Coronary artery (tissue), 2 donors: ENCODE data around the gene OVCA2.

ENCODE experiments used
- DNase-seq: peaks from one replicate; pipeline ENCODE4 v3.0.0-alpha.2; 2017; ENCODE audit warnings: low spot score
- H3K27ac ChIP-seq, 2 donors: fragments of 200-600 bp; sonication (generic); one replicate each; pipeline ENCODE4 v1.5.1; 2016 to 2019
- H3K4me3 ChIP-seq: fragments of 200-600 bp; sonication (generic); 2 replicates; pipeline ENCODE4 v1.5.1; 2016; ENCODE audit warnings: mild to moderate bottlenecking, moderate library complexity
- TF ChIP-seq, protein P1 (sequence below): fragments of 200-600 bp; sonication (generic); IDR thresholded peaks from one replicate; pipeline ENCODE4 v1.5.1; 2019; ENCODE audit warnings: antibody characterized with exemption

The OVCA2 gene

DNA sequence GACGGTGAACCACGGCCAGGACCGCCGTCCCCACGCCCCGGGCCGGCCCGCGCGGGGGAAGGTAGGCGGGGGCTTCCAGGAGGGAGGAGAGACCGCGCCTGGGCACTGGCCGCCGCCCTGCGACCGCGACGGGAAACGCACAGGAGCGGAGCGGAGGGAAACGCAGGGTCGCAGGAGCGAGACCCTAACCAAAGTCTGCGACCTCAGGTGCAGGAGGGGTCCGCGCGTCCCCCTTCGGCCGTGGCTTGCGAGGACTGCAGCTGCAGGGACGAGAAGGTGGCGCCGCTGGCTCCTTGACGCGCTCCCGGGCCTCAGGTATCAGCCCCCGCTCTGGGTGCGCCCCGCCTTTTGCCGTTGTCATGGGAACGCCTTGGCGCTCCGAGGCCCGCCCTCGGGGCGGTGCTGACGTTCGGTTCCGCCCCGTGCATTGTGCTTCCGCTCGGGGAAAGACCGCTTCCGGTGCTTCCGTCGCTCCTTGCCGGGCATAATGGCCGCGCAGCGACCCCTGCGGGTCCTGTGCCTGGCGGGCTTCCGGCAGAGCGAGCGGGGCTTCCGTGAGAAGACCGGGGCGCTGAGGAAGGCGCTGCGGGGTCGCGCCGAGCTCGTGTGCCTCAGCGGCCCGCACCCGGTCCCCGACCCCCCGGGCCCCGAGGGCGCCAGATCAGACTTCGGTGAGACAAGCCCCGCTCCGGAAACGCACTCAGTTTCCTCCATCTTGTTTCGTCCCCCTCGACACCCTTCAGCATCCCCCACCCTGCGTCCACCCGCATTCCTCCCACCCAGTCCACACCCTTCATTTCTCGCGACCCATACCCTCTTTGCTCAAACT is at the start of gene OVCA2:
Gene OVCA2 (plus strand): TSS at position 462 of the 829 bp plus-strand sequence. CDS start 26 bp downstream, at position 488.
- H3K4me3 ChIP-seq: peak within 1 kb of the TSS; percentile 87
- TF ChIP-seq, protein P1, sequence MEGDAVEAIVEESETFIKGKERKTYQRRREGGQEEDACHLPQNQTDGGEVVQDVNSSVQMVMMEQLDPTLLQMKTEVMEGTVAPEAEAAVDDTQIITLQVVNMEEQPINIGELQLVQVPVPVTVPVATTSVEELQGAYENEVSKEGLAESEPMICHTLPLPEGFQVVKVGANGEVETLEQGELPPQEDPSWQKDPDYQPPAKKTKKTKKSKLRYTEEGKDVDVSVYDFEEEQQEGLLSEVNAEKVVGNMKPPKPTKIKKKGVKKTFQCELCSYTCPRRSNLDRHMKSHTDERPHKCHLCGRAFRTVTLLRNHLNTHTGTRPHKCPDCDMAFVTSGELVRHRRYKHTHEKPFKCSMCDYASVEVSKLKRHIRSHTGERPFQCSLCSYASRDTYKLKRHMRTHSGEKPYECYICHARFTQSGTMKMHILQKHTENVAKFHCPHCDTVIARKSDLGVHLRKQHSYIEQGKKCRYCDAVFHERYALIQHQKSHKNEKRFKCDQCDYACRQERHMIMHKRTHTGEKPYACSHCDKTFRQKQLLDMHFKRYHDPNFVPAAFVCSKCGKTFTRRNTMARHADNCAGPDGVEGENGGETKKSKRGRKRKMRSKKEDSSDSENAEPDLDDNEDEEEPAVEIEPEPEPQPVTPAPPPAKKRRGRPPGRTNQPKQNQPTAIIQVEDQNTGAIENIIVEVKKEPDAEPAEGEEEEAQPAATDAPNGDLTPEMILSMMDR: peak; percentile 26
- H3K27ac ChIP-seq: peak within 1 kb of the TSS; percentile 83 to 97
- peak; percentile 94 for DNase-seq

DNA sequence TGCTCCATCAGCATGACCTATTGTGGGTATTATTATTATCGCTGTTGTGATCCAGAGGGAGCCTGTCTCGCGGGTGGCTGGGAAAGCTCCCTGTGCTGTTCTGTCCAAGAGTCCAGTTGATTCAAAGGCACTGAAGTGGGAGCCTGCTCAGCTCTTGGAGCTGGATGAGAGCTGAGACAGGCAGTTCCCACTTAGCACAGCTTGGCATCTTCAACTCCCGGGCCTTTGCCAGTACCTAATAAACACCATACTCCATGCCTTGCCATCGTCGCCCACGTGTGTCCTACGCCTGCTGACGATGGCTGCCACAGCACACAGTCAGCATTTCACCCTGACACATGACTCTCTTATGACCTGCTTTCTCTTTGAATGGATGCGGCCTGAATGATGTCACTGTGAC is 49.3 kb upstream of the OVCA2 start:
- DNase-seq: no peak
- TF ChIP-seq, protein P1: no peak
- no peak overlapping the region for H3K27ac ChIP-seq
- H3K4me3 ChIP-seq: no peak overlapping the region

GRCh38 chr17:1994707-1995106 is 47.1 kb upstream of the OVCA2 start:
- no peak overlapping the region for H3K27ac ChIP-seq
- TF ChIP-seq, protein P1: no peak
- DNase-seq: no peak
- H3K4me3 ChIP-seq: no peak overlapping the region

DNA sequence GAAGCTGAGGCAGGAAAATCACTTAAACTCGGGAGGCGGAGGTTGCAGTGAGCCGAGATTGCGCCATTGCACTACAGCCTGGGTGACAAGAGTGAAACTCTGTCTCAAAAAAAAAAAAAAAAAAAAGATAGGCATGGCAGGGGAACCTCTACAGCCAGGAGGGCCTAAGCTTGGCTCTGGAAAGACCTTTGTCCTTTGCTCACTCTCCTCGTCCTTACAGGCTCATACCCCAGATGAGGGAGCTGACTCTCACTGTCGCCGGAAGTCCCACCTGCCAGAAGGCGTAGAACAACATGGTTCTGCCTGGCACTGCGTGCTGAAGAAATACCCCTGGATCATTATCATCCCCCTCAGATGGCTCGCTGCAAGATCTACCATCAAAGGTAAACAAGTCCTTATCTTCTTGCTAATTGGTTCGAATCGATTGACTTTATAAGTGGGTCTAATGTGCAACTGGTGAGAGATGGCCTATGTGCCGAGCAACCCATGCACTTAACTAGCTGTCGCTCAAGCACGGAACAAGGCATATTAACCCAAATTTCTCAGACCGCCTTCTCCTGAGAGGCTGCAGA is 46.4 kb upstream of the OVCA2 start:
- Histone ChIP-seq H3K4me3 (no peak overlapping the region), H3K27ac (no peak overlapping the region)
- TF ChIP-seq, protein P1: no peak
- no peak for DNase-seq

DNA sequence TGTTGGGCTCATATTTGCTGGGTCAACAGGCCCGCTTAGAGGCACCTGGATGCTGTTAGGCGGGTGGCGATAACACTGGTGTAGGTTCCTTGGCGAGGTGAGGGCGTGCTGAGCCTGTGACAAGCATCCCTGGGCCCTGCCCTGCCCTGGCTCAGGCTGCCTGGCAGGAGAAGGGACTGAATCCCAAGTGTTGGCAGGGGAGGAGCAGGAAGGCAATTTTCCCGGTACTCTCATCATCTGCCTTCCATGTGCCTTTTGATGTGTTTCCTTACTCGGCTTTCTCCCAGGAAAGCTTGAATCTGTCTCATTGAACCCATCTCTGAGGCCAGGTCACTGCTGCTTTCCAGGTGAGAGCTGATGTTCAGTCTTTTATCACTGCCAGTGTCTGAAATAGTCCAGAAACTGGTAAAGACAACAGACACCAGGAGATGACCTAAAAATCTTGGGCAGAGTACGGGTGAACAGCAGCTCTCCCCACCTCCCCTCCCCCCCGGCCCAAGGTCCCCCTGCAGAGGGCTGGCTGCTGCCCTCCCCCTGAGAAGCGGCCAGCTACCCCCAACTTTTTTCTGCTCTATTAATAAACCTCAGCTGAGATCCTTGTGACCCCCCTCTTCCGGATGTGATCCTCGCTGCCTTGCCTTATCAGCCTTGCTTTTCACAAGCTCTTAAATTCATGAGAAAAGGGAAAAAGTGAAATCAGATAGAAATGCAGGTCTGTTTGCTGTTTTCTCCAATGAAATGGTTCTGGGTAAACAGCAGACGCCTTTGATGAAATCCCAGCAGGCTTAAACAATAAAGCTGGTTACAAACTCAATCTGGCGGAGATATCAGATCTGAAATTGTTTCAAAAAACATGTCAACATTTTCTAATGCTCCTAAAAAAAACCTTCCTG is 45.7 kb upstream of the OVCA2 start:
- TF ChIP-seq, protein P1: no peak

GRCh38 chr17:1996800-1997288 is 45.0 kb upstream of the OVCA2 start:
- Histone ChIP-seq H3K4me3 (no peak overlapping the region), H3K27ac (no peak overlapping the region)
- DNase-seq: no peak
- TF ChIP-seq, protein P1: no peak

More for the DNA sequence above, 45.7 kb upstream of the OVCA2 start:
- DNase-seq: no peak
- Histone ChIP-seq H3K4me3 (no peak overlapping the region), H3K27ac (no peak overlapping the region)
